CD4-positive, CD25-positive, alpha-beta regulatory T cell (primary cell): ENCODE data around the gene BABAM2. TPM values are rescaled to one million over a fixed set of nuclear protein-coding genes. Genes with fewer than 3 reads are reported as not detected.
A peak's percentile ranks its signal among the peaks of the same experiment; 100 is the strongest.

Source experiments
- ATAC-seq, 2 donors: fragments of 150-1000 bp; cut with Tn5 transposase; one replicate each; pipeline ENCODE4 v1.10.0; 2021; ENCODE audit warnings: low read depth in 2 of 2, moderate number of reproducible peaks in 2 of 2, moderate library complexity in 1 of 2
- DNase-seq, 3 donors: peaks; one replicate each; pipeline versions ENCODE4 v3.0.0 to v3.0.0-alpha.2; 2012 to 2022; ENCODE audit warnings: mixed read lengths in 1 of 3
- H3K27ac ChIP-seq: one replicate; pipeline ENCODE4 v1.7.0; 2013; ENCODE audit warnings: mild to moderate bottlenecking, low read length; ENCODE audit not compliant: insufficient read depth, poor library complexity, severe bottlenecking
- H3K27me3 ChIP-seq: one replicate; pipeline ENCODE4 v1.7.0; 2013; ENCODE audit warnings: low read length; ENCODE audit not compliant: control insufficient read depth, insufficient read depth
- H3K36me3 ChIP-seq: one replicate; pipeline ENCODE4 v1.7.0; 2013; ENCODE audit warnings: mild to moderate bottlenecking, low read length, moderate library complexity; ENCODE audit not compliant: control insufficient read depth, insufficient read depth
- H3K4me1 ChIP-seq: 2 replicates; pipeline ENCODE4 v1.7.0; 2013; ENCODE audit warnings: mild to moderate bottlenecking, low read length; ENCODE audit not compliant: insufficient read depth, control insufficient read depth, poor library complexity, severe bottlenecking
- H3K4me3 ChIP-seq: one replicate; pipeline ENCODE4 v1.7.0; 2013; ENCODE audit warnings: low read depth, mild to moderate bottlenecking, low read length, moderate library complexity
- H3K9me3 ChIP-seq, 2 experiments: 1 replicate in 1 of 2; 2 replicates in 1 of 2; pipeline ENCODE4 v1.7.0; 2013; ENCODE audit warnings: low read length in 2 of 2, mild to moderate bottlenecking in 1 of 2, moderate library complexity in 1 of 2; ENCODE audit not compliant: control insufficient read depth in 2 of 2
- H3K27ac Mint-ChIP-seq, 3 donors: one replicate each; pipeline ENCODE4 v1.8.0; 2020 to 2022; ENCODE audit warnings: mild to moderate bottlenecking in 3 of 3, mixed read lengths in 3 of 3, moderate library complexity in 2 of 3
- H3K27me3 Mint-ChIP-seq: one replicate; pipeline ENCODE4 v1.8.0; 2022; ENCODE audit warnings: mild to moderate bottlenecking, mixed read lengths
- H3K36me3 Mint-ChIP-seq: one replicate; pipeline ENCODE4 v1.8.0; 2020; ENCODE audit warnings: mixed read lengths
- H3K4me1 Mint-ChIP-seq, 4 donors: one replicate each; pipeline ENCODE4 v1.8.0; 2020 to 2022; ENCODE audit warnings: mixed read lengths in 4 of 4, mild to moderate bottlenecking in 1 of 4
- H3K4me3 Mint-ChIP-seq, 4 donors: one replicate each; pipeline ENCODE4 v1.8.0; 2020 to 2022; ENCODE audit warnings: mild to moderate bottlenecking in 4 of 4, mixed read lengths in 4 of 4, moderate library complexity in 3 of 4
- H3K9me3 Mint-ChIP-seq, 7 donors: one replicate each; pipeline ENCODE4 v1.8.0; 2020 to 2022; ENCODE audit warnings: mixed read lengths in 7 of 7, mild to moderate bottlenecking in 3 of 7, moderate library complexity in 2 of 7
- polyA plus RNA-seq, 4 donors: library from polyadenylated mRNA; unstranded; fragments of 300-500 nt; fragmentation: Illumina TruSeq; gene quantifications; one replicate each; pipeline ENCODE4 v1.2.3, GENCODE V29; 2021
- total RNA-seq: library from RNA; stranded (reverse); gene quantifications from one replicate; pipeline ENCODE4 v1.2.3, GENCODE V29; 2022

BABAM2 gene
- total and polyA plus RNA-seq, 5 donors from 2014 or later, result 42.9 to 70.0 (median 58.5) TPM

DNA sequence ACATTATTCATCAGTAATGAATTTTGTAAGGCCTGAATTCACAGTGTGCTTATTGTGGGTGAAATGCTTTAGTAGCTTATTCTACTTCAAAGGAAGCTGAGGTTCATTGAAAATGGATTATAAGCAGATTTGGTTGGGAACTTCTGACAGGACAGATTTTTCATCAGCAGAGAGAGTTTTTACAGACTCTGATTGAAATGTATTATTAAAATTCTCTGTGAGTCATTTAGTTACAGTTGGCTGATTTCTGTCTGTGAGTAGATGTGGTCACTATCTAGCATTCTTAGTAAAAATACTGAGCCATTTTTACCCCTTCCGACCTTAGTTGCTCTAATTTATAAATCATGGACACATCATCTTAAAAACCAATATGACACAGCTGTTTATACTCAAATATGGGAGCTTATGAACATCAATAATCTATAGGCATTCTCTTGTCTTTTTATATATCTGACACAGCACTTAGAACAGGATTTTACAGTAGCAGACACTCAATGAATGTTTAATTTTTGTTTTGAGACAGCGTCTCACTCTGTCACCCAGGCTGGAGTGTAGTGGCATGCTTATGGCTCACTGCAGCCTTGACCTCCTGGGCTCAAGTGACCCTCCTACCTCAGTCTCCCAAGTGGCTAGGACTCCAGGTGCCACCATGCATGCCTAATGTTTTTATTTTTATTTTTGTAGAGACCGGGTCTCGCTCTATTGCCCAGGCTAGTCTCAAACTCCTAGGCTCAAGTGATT, 239.6 kb downstream of the BABAM2 start:
- Mint-ChIP-seq H3K27ac (no peak overlapping the region), H3K9me3 (peaks cover 0 to 1% (median 0%) of the 10 kb centered on the region in 7 donors), H3K36me3 (peaks cover 23% of the 10 kb centered on the region), H3K27me3 (no peaks in the 10 kb centered on the region), H3K4me1 (peaks cover 18 to 27% (median 20%) of the 10 kb centered on the region in 4 donors), H3K4me3 (no peak overlapping the region)
- Histone ChIP-seq H3K4me1 (peaks cover 11% of the 10 kb centered on the region), H3K27ac (no peak overlapping the region), H3K36me3 (peaks cover 4% of the 10 kb centered on the region), H3K9me3 (no peaks in the 10 kb centered on the region), H3K4me3 (no peak overlapping the region), H3K27me3 (no peaks in the 10 kb centered on the region)
- ATAC-seq (no peak), DNase-seq (no peak)

DNA sequence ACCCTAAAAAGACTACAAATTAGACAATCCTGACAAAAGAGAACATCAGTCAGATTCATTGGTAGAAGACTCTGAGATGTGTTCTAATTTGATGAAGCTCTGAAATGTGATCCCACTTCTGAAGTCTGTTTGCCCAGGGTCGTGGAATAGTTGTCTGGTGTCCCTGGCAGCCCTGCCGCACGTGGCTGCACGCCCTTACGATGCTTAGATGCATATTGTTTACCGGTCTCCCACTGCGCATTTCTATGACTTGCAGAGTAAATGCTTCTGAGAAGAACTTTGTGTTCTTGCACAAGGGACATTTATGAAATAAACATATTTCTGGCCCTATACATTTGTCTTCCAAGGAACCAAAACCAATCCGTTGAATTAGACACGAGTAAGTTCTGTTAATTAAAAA, 243.2 kb downstream of the BABAM2 start:
- Mint-ChIP-seq H3K4me3 (no peak overlapping the region), H3K27ac (peak overlapping the region; percentile 11 to 54 (median 32)), H3K9me3 (no peaks in the 10 kb centered on the region)

DNA sequence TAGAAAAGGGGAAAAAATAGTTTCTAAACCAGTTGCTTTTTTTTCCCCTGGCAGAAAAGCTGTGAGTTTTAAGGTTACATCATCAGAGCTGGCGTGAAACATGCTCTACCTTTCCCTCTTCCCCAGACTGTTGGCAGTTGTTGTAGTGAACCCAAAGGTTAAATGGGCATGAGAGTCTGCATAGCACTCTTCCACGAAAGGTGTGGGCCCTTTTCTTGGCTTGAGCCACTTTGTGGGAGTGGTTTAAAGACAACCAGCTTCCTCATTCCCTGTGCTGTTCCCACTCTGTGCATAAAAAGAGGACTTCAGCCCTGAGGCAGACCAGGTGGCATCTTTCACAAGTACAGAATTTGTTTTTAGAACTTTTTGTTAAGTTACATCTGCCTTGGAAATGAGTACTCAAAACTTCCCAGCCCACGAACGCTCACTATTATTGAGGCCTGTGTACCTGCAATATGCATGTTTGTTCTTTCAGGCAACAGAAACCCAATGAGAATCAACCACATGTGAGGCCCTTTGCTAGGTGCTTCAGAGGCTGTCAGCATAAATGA, 243.8 kb downstream of the BABAM2 start:
- H3K27me3 ChIP-seq, result no peaks in the 10 kb centered on the region
- no peaks in the 10 kb centered on the region for H3K9me3 ChIP-seq
- Mint-ChIP-seq H3K36me3 (peaks cover 19% of the 10 kb centered on the region), H3K4me1 (peaks cover 23 to 29% (median 27%) of the 10 kb centered on the region in 4 donors), H3K4me3 (no peak overlapping the region), H3K27ac (peak overlapping the region; percentile 11 to 34 (median 32)), H3K9me3 (no peaks in the 10 kb centered on the region), H3K27me3 (no peaks in the 10 kb centered on the region)
- ATAC-seq (no peak), DNase-seq (peak in 1 of 3 donors; percentile 42)
- H3K36me3 ChIP-seq, result peaks cover 4% of the 10 kb centered on the region
- H3K27ac ChIP-seq, result peak overlapping the region; percentile 48
- H3K4me3 ChIP-seq, result no peak overlapping the region
- H3K4me1 ChIP-seq, result peaks cover 17% of the 10 kb centered on the region

More for the DNA sequence above, 243.2 kb downstream of the BABAM2 start:
- Histone ChIP-seq H3K27ac (no peak overlapping the region), H3K4me3 (no peak overlapping the region), H3K27me3 (no peaks in the 10 kb centered on the region), H3K9me3 (no peaks in the 10 kb centered on the region), H3K4me1 (peaks cover 17% of the 10 kb centered on the region), H3K36me3 (peaks cover 4% of the 10 kb centered on the region)
- ATAC-seq (no peak), DNase-seq (no peak)
- Mint-ChIP-seq H3K36me3 (peaks cover 17% of the 10 kb centered on the region), H3K4me1 (peaks cover 23 to 29% (median 27%) of the 10 kb centered on the region in 4 donors), H3K27me3 (no peaks in the 10 kb centered on the region)

DNA sequence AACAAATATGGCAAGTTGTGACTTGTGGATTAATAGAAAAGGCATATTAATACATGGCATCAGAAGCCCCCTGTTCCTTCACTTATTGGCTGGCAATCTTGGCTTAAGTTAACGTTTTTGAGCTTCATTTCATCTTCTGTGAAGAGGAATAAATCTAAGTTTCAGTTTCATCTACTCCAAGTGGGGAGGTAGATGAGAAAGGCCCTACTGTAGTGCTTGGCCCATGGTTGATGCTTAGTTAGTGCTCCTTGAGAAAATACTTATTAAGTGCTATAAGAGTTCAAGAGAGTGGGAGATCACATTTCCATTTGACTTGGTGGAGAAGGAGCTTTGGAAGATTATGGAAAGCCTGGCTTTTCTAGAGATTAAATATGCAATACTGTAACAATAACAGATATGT, 244.3 kb downstream of the BABAM2 start:
- peak overlapping the region; percentile 48 for H3K27ac ChIP-seq
- ATAC-seq, result peak in 1 of 2 donors; percentile 42

DNA sequence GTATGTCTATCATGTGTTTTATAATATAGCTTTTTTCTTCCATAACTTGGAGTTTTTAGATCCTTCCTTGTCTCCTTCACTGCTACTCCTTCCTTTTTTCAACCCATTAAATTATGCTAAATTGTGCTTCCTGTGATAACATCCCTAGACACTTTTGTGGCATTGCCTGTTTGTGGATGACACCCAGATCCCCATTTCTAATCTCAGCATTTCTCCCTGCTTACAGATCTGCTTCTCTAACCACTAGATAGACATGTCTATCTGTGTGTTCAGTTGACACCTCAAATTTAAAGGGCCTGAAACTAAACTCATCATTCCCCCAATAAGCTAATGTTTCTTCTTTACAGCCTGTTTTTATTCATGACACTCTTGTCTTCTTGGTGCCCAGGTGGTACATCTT, 244.8 kb downstream of the BABAM2 start:
- peak overlapping the region; percentile 11 to 53 (median 43) for H3K27ac Mint-ChIP-seq
- Histone ChIP-seq H3K27ac (peak overlapping the region; percentile 48), H3K36me3 (peaks cover 2% of the 10 kb centered on the region), H3K9me3 (no peaks in the 10 kb centered on the region), H3K4me1 (peaks cover 17% of the 10 kb centered on the region), H3K4me3 (no peak overlapping the region), H3K27me3 (no peaks in the 10 kb centered on the region)
- no peak for ATAC-seq
- DNase-seq, result peak in 1 of 3 donors; percentile 38
- H3K4me3 Mint-ChIP-seq, result no peak overlapping the region
- H3K4me1 Mint-ChIP-seq, result peaks cover 23 to 28% (median 26%) of the 10 kb centered on the region in 4 donors
- peaks cover 22% of the 10 kb centered on the region for H3K36me3 Mint-ChIP-seq
- no peaks in the 10 kb centered on the region for H3K9me3 Mint-ChIP-seq
- no peaks in the 10 kb centered on the region for H3K27me3 Mint-ChIP-seq

More for the DNA sequence above, 244.3 kb downstream of the BABAM2 start:
- H3K9me3 ChIP-seq, result no peaks in the 10 kb centered on the region
- H3K4me3 ChIP-seq, result no peak overlapping the region
- no peaks in the 10 kb centered on the region for H3K9me3 Mint-ChIP-seq
- H3K27ac Mint-ChIP-seq, result peak overlapping the region; percentile 11 to 34 (median 32)
- no peaks in the 10 kb centered on the region for H3K27me3 ChIP-seq
- H3K4me1 Mint-ChIP-seq, result peaks cover 23 to 29% (median 27%) of the 10 kb centered on the region in 4 donors
- peaks cover 2% of the 10 kb centered on the region for H3K36me3 ChIP-seq
- H3K36me3 Mint-ChIP-seq, result peaks cover 22% of the 10 kb centered on the region
- no peak overlapping the region for H3K4me3 Mint-ChIP-seq
- peak in 1 of 3 donors; percentile 48 for DNase-seq
- H3K27me3 Mint-ChIP-seq, result no peaks in the 10 kb centered on the region
- H3K4me1 ChIP-seq, result peaks cover 17% of the 10 kb centered on the region

DNA sequence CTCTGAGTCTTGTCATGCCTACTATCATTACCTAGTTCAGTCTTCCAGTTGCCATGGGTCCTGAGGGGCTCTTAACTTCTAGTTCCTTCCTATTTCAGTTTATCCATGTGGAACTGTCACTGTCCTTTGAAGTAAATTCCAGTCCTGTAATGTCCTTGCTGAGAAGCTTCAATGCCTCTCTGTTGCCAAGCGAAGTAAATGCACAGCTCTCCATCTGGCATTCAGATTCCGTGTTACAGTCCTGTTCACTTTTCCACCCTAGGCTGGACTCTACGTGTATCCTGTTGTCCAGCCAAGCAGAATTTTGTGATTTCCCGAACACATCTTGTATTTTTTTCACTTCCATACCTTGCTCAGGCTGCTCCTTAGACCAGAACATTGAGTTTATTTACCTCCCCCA, 245.3 kb downstream of the BABAM2 start:
- Mint-ChIP-seq H3K9me3 (no peaks in the 10 kb centered on the region), H3K27me3 (no peaks in the 10 kb centered on the region), H3K4me1 (peaks cover 23 to 28% (median 25%) of the 10 kb centered on the region in 4 donors)

DNA sequence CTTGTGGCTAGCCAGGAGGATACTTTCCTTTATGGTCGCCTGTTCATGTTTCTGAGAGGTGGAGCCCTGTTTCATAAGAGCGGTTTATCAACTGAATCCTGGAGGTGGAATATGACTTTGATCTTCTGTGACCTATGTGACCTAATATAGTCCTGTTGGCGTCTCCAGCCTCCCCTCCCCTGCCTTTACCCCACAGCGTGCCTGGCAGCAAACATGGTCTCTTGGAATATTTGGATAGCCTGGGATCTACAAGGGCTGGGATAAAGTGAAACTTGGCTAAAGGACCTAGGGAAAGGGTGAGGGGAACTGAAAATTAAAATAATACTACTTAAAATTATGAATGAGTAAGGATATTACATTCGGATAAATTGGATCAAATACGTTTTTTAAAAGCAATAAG, 246.0 kb downstream of the BABAM2 start:
- Mint-ChIP-seq H3K27ac (peak overlapping the region in 1 of 3 donors; percentile 20), H3K36me3 (peaks cover 20% of the 10 kb centered on the region), H3K9me3 (no peaks in the 10 kb centered on the region), H3K27me3 (no peaks in the 10 kb centered on the region), H3K4me1 (peaks cover 23 to 26% (median 25%) of the 10 kb centered on the region in 4 donors), H3K4me3 (no peak overlapping the region)
- Histone ChIP-seq H3K9me3 (no peaks in the 10 kb centered on the region), H3K27ac (no peak overlapping the region), H3K27me3 (no peaks in the 10 kb centered on the region), H3K4me1 (peaks cover 17% of the 10 kb centered on the region), H3K4me3 (no peak overlapping the region), H3K36me3 (peaks cover 2% of the 10 kb centered on the region)
- ATAC-seq, result no peak
- no peak for DNase-seq

More for the DNA sequence above, 245.3 kb downstream of the BABAM2 start:
- Mint-ChIP-seq H3K36me3 (peaks cover 22% of the 10 kb centered on the region), H3K4me3 (no peak overlapping the region), H3K27ac (peak overlapping the region in 2 of 3 donors; percentile 43 to 76)
- Histone ChIP-seq H3K9me3 (no peaks in the 10 kb centered on the region), H3K36me3 (peaks cover 2% of the 10 kb centered on the region), H3K4me3 (no peak overlapping the region), H3K27ac (no peak overlapping the region), H3K27me3 (no peaks in the 10 kb centered on the region), H3K4me1 (peaks cover 17% of the 10 kb centered on the region)
- no peak for ATAC-seq
- DNase-seq, result no peak
